SU-DHL-6 (cell line): ENCODE results near the gene G2E3.

ENCODE experiments used
- H2AFZ ChIP-seq: fragments of 200-600 bp; sonication (generic); 2 replicates; pipeline ENCODE4 v1.6.1; 2014; ENCODE audit warnings: low read depth, mild to moderate bottlenecking, moderate library complexity, mixed read lengths, antibody characterized with exemption, low read length; ENCODE audit not compliant: severe bottlenecking
- H3F3A ChIP-seq: fragments of 200-600 bp; shearing (Covaris generic); 2 replicates; pipeline ENCODE4 v1.6.0; 2016; ENCODE audit warnings: antibody characterized with exemption, mild to moderate bottlenecking; ENCODE audit not compliant: insufficient read depth
- H3K27ac ChIP-seq: fragments of 200-600 bp; sonication (generic); 2 replicates; pipeline ENCODE4 v1.5.1; 2016; ENCODE audit warnings: low read depth, mild to moderate bottlenecking, low read length, moderate library complexity, mixed read lengths
- H3K27me3 ChIP-seq: fragments of 200-600 bp; sonication (generic), shearing (Covaris generic); 2 replicates; pipeline ENCODE4 v1.6.0; 2014; ENCODE audit warnings: mild to moderate bottlenecking, low read length
- H3K36me3 ChIP-seq: fragments of 200-600 bp; sonication (generic); 2 replicates; pipeline ENCODE4 v1.6.1; 2014; ENCODE audit warnings: mild to moderate bottlenecking, low read length, mixed read lengths
- H3K4me2 ChIP-seq: fragments of 300-600, 200-600 bp; shearing (Covaris generic), sonication (generic); 2 replicates; pipeline ENCODE4 v1.6.0; 2014; ENCODE audit warnings: low read length, low read depth, mild to moderate bottlenecking; ENCODE audit not compliant: poor library complexity, severe bottlenecking
- H3K4me3 ChIP-seq: fragments of 200-600 bp; sonication (generic); 2 replicates; pipeline ENCODE4 v1.5.1; 2014; ENCODE audit warnings: antibody characterized with exemption, low read length, mild to moderate bottlenecking, mixed read lengths; ENCODE audit not compliant: insufficient read depth, poor library complexity, severe bottlenecking
- H3K79me2 ChIP-seq: fragments of 200-600 bp; sonication (generic); 2 replicates; pipeline ENCODE4 v1.6.1; 2014; ENCODE audit warnings: mild to moderate bottlenecking, low read length, moderate library complexity; ENCODE audit not compliant: insufficient read depth
- H3K9ac ChIP-seq: fragments of 200-600 bp; sonication (generic); 2 replicates; pipeline ENCODE4 v1.7.0; 2014; ENCODE audit warnings: mild to moderate bottlenecking, low read length
- H3K9me2 ChIP-seq: fragments of 200-600 bp; sonication (generic); replicated peaks from 2 replicates; pipeline ENCODE4 v1.6.1; 2014; ENCODE audit warnings: low read length; ENCODE audit not compliant: insufficient read depth
- H3K9me3 ChIP-seq: fragments of 200-600 bp; sonication (generic); 2 replicates; pipeline ENCODE4 v1.6.1; 2014; ENCODE audit warnings: low read length, mixed read lengths; ENCODE audit not compliant: insufficient read depth
- H4K20me1 ChIP-seq: fragments of 200-600 bp; sonication (generic); 2 replicates; pipeline ENCODE4 v1.6.1; 2014; ENCODE audit warnings: low read depth, mild to moderate bottlenecking, antibody characterized with exemption, low read length, moderate library complexity, mixed read lengths
- EZH2phosphoT487 ChIP-seq: fragments of 200-600 bp; sonication (generic), shearing (Covaris generic); conservative IDR thresholded peaks from 2 replicates; pipeline ENCODE4 v1.6.1; 2018; ENCODE audit warnings: mild to moderate bottlenecking, antibody characterized with exemption, low read length, moderate library complexity, mixed read lengths
- TF ChIP-seq, protein P1 (sequence below): fragments of 200-600 bp; sonication (generic); IDR thresholded peaks from one replicate; pipeline ENCODE4 v1.5.1; 2017; ENCODE audit warnings: antibody characterized with exemption, mild to moderate bottlenecking, low read length, moderate library complexity; ENCODE audit not compliant: insufficient read depth, poor library complexity, severe bottlenecking

Gene G2E3

DNA sequence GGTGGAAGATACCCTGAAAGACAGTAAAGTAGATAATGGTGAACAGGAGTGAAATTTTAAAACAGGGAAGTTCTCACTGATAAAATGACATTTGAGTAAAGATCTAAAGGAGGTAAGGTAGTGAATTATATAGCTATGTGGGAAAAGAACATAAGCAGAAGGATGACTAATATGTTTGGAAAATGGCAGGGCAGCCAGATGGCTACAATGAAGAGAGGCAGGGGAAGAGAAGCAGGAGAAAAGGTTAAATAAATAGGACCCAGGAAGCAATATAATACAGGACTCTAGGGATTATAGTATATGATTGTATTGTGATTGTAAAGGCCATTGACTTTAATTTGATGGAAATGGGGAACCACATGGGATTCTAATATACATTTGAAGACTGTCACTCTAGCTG, 96.2 kb downstream of the G2E3 start:
- no peaks in the 10 kb centered on the region for H3K27me3 ChIP-seq

DNA sequence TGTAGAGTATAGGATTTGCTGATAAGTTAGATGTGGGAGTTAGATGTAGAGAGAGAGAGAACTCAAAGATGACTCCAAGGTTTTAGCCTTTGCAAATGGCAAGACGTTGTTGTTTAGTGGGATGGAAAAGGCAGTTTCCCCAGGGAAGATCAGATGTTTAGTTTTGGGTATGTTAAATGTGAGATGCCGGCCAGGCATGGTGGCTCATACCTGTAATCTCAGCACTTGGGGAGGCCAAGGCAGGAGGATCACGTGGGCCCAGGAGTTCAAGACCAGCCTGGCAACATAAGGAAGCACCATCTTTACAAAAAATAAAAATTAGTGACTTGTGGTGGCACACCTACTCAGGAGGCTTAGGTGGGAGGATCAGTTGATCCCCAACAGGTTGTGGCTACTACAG, 96.7 kb downstream of the G2E3 start:
- Histone ChIP-seq H3F3A (0 out of 2 replicates have a peak, but pooled peaks cover 7% of the 10 kb centered on the region), H3K27ac (no peak overlapping the region), H4K20me1 (no peaks in the 10 kb centered on the region), H3K36me3 (peaks cover 37% of the 10 kb centered on the region), H3K27me3 (no peaks in the 10 kb centered on the region), H3K4me3 (no peak overlapping the region), H3K9ac (no peak overlapping the region), H2AFZ (no peak overlapping the region), H3K4me2 (no peak overlapping the region), H3K9me3 (no peaks in the 10 kb centered on the region), H3K79me2 (no peaks in the 10 kb centered on the region), H3K9me2 (no peaks in the 10 kb centered on the region)
- TF ChIP-seq, protein P1, sequence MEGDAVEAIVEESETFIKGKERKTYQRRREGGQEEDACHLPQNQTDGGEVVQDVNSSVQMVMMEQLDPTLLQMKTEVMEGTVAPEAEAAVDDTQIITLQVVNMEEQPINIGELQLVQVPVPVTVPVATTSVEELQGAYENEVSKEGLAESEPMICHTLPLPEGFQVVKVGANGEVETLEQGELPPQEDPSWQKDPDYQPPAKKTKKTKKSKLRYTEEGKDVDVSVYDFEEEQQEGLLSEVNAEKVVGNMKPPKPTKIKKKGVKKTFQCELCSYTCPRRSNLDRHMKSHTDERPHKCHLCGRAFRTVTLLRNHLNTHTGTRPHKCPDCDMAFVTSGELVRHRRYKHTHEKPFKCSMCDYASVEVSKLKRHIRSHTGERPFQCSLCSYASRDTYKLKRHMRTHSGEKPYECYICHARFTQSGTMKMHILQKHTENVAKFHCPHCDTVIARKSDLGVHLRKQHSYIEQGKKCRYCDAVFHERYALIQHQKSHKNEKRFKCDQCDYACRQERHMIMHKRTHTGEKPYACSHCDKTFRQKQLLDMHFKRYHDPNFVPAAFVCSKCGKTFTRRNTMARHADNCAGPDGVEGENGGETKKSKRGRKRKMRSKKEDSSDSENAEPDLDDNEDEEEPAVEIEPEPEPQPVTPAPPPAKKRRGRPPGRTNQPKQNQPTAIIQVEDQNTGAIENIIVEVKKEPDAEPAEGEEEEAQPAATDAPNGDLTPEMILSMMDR: no peak
- TF ChIP-seq EZH2phosphoT487: no peak

More for the DNA sequence above, 96.2 kb downstream of the G2E3 start:
- H3K36me3 ChIP-seq: peaks cover 42% of the 10 kb centered on the region
- H4K20me1 ChIP-seq: no peaks in the 10 kb centered on the region
- H3K4me3 ChIP-seq: no peak overlapping the region
- H3F3A ChIP-seq: 0 out of 2 replicates have a peak, but pooled peaks cover 7% of the 10 kb centered on the region
- H3K4me2 ChIP-seq: no peak overlapping the region
- no peak overlapping the region for H3K27ac ChIP-seq
- no peaks in the 10 kb centered on the region for H3K9me2 ChIP-seq
- H2AFZ ChIP-seq: no peak overlapping the region
- no peak overlapping the region for H3K9ac ChIP-seq
- no peaks in the 10 kb centered on the region for H3K9me3 ChIP-seq
- no peaks in the 10 kb centered on the region for H3K79me2 ChIP-seq
- no peak for TF ChIP-seq EZH2phosphoT487
- TF ChIP-seq, protein P1: no peak

DNA sequence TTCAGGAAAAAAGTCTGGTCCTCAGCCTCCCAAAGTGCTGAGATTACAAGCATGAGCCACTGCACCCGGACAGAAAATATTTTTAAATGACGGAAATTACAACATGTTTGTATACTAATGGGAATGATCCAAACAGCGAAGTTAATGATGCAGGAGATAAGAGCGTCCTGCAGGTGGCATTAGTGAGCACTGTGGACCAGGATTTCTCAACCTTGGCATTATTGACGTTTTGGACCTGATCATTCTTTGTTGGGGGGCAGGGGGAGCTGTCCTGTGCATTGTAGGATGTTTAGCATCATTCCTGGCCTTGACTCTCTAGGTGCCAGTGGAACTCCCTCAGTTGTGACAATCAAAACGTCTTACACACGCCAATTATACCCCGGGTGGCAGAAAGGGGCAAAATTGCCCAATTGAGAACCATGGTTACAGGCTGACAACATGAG, 97.3 kb downstream of the G2E3 start:
- Histone ChIP-seq H3F3A (0 out of 2 replicates have a peak, but pooled peaks cover 7% of the 10 kb centered on the region), H3K27me3 (no peaks in the 10 kb centered on the region), H2AFZ (no peak overlapping the region), H3K9ac (no peak overlapping the region), H3K4me3 (no peak overlapping the region), H3K36me3 (peaks cover 32% of the 10 kb centered on the region), H4K20me1 (no peaks in the 10 kb centered on the region), H3K9me3 (no peaks in the 10 kb centered on the region), H3K9me2 (no peaks in the 10 kb centered on the region), H3K4me2 (no peak overlapping the region), H3K27ac (no peak overlapping the region), H3K79me2 (no peaks in the 10 kb centered on the region)
- TF ChIP-seq EZH2phosphoT487: no peak
- TF ChIP-seq, protein P1: peak; percentile 72

DNA sequence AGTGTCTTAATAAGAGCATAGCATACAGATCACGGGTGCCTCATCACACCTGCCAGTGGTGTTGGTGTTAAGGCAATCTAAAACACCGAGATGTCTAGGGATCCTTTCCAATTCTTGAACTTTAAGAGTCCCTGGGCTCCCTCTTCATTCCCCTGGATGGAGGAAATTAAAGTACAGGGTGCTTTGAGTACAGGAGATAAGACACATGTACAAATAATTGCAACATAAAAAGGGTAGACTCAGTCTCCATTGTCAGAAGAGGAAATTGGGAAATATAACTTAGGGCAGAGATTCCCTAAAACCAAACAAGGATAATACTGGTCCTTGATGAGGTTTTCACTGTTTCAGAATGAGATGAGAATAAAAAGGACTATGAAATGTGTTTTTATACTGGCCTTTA, 98.1 kb downstream of the G2E3 start:
- no peak overlapping the region for H3K4me3 ChIP-seq
- no peaks in the 10 kb centered on the region for H3K9me2 ChIP-seq
- H3K27me3 ChIP-seq: no peaks in the 10 kb centered on the region
- H3K9ac ChIP-seq: no peak overlapping the region
- no peak overlapping the region for H3K4me2 ChIP-seq
- no peak for TF ChIP-seq EZH2phosphoT487
- TF ChIP-seq, protein P1: no peak
- 0 out of 2 replicates have a peak, but pooled peaks cover 7% of the 10 kb centered on the region for H3F3A ChIP-seq
- peaks cover 31% of the 10 kb centered on the region for H3K36me3 ChIP-seq
- no peak overlapping the region for H3K27ac ChIP-seq
- no peaks in the 10 kb centered on the region for H3K79me2 ChIP-seq
- H2AFZ ChIP-seq: no peak overlapping the region
- H3K9me3 ChIP-seq: no peaks in the 10 kb centered on the region
- H4K20me1 ChIP-seq: no peaks in the 10 kb centered on the region
